GM23248 (cell line): ENCODE data around the gene SLC7A1.

Source experiments
- EZH2 ChIP-seq: fragments of 200-600 bp; sonication (generic); IDR thresholded peaks from 2 replicates; pipeline ENCODE4 v1.6.1; 2018; ENCODE audit warnings: antibody characterized with exemption, mild to moderate bottlenecking; ENCODE audit not compliant: insufficient read depth, poor library complexity, severe bottlenecking
- EZH2phosphoT487 ChIP-seq: fragments of 200-600 bp; sonication (generic); IDR thresholded peaks from 2 replicates; pipeline ENCODE4 v1.6.1; 2018; ENCODE audit warnings: antibody characterized with exemption, moderate library complexity, mild to moderate bottlenecking, low read depth; ENCODE audit not compliant: insufficient read depth

- TF ChIP-seq EZH2 (no peak), EZH2phosphoT487 (no peak)
These were observed 54.7 kb downstream of the SLC7A1 start for GRCh38 chr13:29540799-29541198.
